ENCODE results near the gene ARL14EPL.

DNA sequence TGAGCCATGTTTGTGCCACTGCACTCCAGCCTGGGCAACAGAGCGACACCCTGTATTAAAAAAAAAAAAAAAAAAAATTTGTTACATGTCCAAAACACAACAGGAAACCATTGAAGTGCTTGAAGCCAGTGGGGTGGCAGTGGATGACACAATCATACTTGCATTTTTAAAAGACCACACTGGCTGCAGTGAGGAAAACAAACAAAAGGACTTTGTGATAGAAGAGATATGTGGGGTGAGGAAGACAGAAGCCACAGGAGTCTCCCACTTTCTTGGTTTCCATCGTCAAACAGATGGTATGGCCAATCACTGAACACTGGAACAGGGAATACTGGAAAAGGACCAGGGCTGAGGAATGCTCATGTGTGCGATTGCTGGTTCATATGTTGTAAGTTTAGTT is 31.7 kb downstream of the ARL14EPL start:
- no peak for TF ChIP-seq POLR2A (IDR thresholded peaks at IDR 0.05)
- TF ChIP-seq, protein P1, sequence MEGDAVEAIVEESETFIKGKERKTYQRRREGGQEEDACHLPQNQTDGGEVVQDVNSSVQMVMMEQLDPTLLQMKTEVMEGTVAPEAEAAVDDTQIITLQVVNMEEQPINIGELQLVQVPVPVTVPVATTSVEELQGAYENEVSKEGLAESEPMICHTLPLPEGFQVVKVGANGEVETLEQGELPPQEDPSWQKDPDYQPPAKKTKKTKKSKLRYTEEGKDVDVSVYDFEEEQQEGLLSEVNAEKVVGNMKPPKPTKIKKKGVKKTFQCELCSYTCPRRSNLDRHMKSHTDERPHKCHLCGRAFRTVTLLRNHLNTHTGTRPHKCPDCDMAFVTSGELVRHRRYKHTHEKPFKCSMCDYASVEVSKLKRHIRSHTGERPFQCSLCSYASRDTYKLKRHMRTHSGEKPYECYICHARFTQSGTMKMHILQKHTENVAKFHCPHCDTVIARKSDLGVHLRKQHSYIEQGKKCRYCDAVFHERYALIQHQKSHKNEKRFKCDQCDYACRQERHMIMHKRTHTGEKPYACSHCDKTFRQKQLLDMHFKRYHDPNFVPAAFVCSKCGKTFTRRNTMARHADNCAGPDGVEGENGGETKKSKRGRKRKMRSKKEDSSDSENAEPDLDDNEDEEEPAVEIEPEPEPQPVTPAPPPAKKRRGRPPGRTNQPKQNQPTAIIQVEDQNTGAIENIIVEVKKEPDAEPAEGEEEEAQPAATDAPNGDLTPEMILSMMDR (IDR thresholded peaks at IDR 0.05): no peak

Measured in right lobe of liver (tissue), 4 donors.